HL-60 (cell line): ENCODE data around the gene KLF6.

Experiments used
- CTCF ChIP-seq: IDR thresholded peaks from one replicate; pipeline ENCODE4 v1.5.1; 2011; ENCODE audit warnings: low read length, control low read depth, inconsistent platforms; ENCODE audit not compliant: insufficient read depth
- GABPA ChIP-seq: IDR thresholded peaks from 2 replicates; pipeline ENCODE4 v1.6.1; 2012; ENCODE audit warnings: low read depth
- POLR2AphosphoS5 ChIP-seq: IDR thresholded peaks from 2 replicates; pipeline ENCODE4 v1.6.1; 2012; ENCODE audit warnings: low read depth
- TF ChIP-seq, protein P1 (sequence below): IDR thresholded peaks from 2 replicates; pipeline ENCODE4 v1.6.1; 2012; ENCODE audit warnings: low read depth; ENCODE audit not compliant: insufficient replicate concordance

GRCh38 chr10:3786295-3787015, 1.4 kb upstream of the KLF6 start:
- TF ChIP-seq CTCF (no peak), POLR2AphosphoS5 (no peak), GABPA (no peak)
- TF ChIP-seq, protein P1, sequence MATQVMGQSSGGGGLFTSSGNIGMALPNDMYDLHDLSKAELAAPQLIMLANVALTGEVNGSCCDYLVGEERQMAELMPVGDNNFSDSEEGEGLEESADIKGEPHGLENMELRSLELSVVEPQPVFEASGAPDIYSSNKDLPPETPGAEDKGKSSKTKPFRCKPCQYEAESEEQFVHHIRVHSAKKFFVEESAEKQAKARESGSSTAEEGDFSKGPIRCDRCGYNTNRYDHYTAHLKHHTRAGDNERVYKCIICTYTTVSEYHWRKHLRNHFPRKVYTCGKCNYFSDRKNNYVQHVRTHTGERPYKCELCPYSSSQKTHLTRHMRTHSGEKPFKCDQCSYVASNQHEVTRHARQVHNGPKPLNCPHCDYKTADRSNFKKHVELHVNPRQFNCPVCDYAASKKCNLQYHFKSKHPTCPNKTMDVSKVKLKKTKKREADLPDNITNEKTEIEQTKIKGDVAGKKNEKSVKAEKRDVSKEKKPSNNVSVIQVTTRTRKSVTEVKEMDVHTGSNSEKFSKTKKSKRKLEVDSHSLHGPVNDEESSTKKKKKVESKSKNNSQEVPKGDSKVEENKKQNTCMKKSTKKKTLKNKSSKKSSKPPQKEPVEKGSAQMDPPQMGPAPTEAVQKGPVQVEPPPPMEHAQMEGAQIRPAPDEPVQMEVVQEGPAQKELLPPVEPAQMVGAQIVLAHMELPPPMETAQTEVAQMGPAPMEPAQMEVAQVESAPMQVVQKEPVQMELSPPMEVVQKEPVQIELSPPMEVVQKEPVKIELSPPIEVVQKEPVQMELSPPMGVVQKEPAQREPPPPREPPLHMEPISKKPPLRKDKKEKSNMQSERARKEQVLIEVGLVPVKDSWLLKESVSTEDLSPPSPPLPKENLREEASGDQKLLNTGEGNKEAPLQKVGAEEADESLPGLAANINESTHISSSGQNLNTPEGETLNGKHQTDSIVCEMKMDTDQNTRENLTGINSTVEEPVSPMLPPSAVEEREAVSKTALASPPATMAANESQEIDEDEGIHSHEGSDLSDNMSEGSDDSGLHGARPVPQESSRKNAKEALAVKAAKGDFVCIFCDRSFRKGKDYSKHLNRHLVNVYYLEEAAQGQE = no peak
